ENCODE measurements around the gene AGAP3.

DNA sequence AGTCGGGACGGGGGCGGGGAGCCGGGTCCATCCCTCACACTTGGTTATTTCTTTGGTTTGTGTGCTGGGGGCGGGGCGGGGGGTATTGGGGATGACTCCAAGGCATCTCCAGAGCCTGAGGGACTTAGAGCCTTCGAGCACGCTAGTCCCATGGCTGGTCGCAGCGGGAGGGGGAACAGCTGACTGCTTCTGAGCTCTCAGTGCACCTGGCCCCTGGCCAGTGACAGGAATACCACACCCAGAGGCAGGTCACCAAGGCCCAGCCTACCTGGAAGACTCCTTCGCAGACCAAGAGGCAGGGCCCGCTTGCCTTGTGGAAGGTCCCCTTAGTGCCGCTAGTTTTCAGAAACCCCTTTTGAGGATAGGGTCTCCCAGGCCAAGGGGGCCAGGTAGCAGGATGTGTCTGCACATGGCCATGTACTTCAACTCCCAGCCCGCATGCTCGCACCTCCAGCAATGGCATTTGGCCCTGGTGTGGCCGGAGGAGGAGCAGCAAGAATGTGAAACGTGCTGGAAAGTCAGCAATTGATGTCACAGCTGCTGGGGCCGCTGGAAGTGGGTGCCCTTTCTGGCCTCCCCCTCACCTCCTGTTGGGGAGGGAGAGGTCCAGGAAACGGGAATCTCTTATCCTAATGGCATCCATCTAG is 40.3 kb downstream of the AGAP3 start:
- TF ChIP-seq POLR2A (IDR thresholded peaks at IDR 0.05; ENCODE audit: borderline replicate concordance, extremely low read depth, insufficient read depth, insufficient read length), result no peak
- TF ChIP-seq SIN3A (IDR thresholded peaks at IDR 0.05; ENCODE audit: low read depth), result no peak
- TF ChIP-seq, protein P1, sequence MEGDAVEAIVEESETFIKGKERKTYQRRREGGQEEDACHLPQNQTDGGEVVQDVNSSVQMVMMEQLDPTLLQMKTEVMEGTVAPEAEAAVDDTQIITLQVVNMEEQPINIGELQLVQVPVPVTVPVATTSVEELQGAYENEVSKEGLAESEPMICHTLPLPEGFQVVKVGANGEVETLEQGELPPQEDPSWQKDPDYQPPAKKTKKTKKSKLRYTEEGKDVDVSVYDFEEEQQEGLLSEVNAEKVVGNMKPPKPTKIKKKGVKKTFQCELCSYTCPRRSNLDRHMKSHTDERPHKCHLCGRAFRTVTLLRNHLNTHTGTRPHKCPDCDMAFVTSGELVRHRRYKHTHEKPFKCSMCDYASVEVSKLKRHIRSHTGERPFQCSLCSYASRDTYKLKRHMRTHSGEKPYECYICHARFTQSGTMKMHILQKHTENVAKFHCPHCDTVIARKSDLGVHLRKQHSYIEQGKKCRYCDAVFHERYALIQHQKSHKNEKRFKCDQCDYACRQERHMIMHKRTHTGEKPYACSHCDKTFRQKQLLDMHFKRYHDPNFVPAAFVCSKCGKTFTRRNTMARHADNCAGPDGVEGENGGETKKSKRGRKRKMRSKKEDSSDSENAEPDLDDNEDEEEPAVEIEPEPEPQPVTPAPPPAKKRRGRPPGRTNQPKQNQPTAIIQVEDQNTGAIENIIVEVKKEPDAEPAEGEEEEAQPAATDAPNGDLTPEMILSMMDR (IDR thresholded peaks at IDR 0.05 in 2 of 3, conservative IDR thresholded peaks at IDR 0.05 in 1 of 3; ENCODE audit: borderline replicate concordance in 1 of 3, insufficient read depth in 1 of 3, low read depth in 2 of 3, low read length in 2 of 3), result no peak
- no peak for TF ChIP-seq EZH2phosphoT487 (IDR thresholded peaks at IDR 0.05; ENCODE audit: borderline replicate concordance)
- no peak for TF ChIP-seq MAX (IDR thresholded peaks at IDR 0.05)
- no peak for TF ChIP-seq SP1 (IDR thresholded peaks at IDR 0.05; ENCODE audit: low read depth)
- no peak for TF ChIP-seq ZNF274 (IDR thresholded peaks at IDR 0.05; ENCODE audit: low read depth, low read length)
